SHP77 (cell line): ENCODE measurements around the gene FBXO31.
"Not testable (repeated sequence)": the region's sequence is repeated elsewhere in the genome, so short reads cannot be mapped to it uniquely, and the experiment has no call there.

ENCODE experiments used
- DNase-seq, 2 experiments: peaks; one replicate each; lab custom pipeline; 2025; lab: John Stamatoyannopoulos, UW

The FBXO31 gene

GRCh38 chr16:87384875-87385167, 1.2 kb upstream of the FBXO31 start:
- peak in 1 of 2 experiments; percentile 43 for DNase-seq

GRCh38 chr16:87384162-87384874, 742 bp upstream of the FBXO31 start:
- peak; percentile 79 to 89 for DNase-seq

- no peak for DNase-seq
Observed at GRCh38 chr16:87382023-87382785, 1.4 kb downstream of the FBXO31 start.

GRCh38 chr16:87380881-87381280, 2.7 kb downstream of the FBXO31 start:
- no peak for DNase-seq

GRCh38 chr16:87380403-87380802, 3.2 kb downstream of the FBXO31 start:
- DNase-seq = no peak

GRCh38 chr16:87379312-87379752, 4.2 kb downstream of the FBXO31 start:
- DNase-seq = not testable (repeated sequence)

- DNase-seq = no peak
Observed at GRCh38 chr16:87376660-87377059, 6.9 kb downstream of the FBXO31 start.

- DNase-seq = no peak
Observed at GRCh38 chr16:87375426-87376135, 8.0 kb downstream of the FBXO31 start.

- no peak for DNase-seq
Observed at GRCh38 chr16:87374313-87374712, 9.3 kb downstream of the FBXO31 start.

- DNase-seq = no peak
Observed at GRCh38 chr16:87372305-87372704, 11.3 kb downstream of the FBXO31 start.

GRCh38 chr16:87371261-87371866, 12.2 kb downstream of the FBXO31 start:
- no peak for DNase-seq

- DNase-seq = no peak
Observed at GRCh38 chr16:87369796-87370719, 13.5 kb downstream of the FBXO31 start.

- no peak for DNase-seq
Observed at GRCh38 chr16:87369117-87369765, 14.3 kb downstream of the FBXO31 start.

GRCh38 chr16:87368029-87368770, 15.4 kb downstream of the FBXO31 start:
- no peak for DNase-seq

GRCh38 chr16:87367529-87367928, 16.0 kb downstream of the FBXO31 start:
- DNase-seq = no peak

- DNase-seq = no peak
Observed at GRCh38 chr16:87366930-87367329, 16.6 kb downstream of the FBXO31 start.

GRCh38 chr16:87366288-87366687, 17.3 kb downstream of the FBXO31 start:
- DNase-seq = no peak

GRCh38 chr16:87365021-87365713, 18.4 kb downstream of the FBXO31 start:
- no peak for DNase-seq

GRCh38 chr16:87363771-87364455, 19.7 kb downstream of the FBXO31 start:
- DNase-seq = peak; percentile 33 to 56
